Mononuclear cell (primary cell): ENCODE measurements around the gene KCNJ3. TPM values are rescaled to one million over a fixed set of nuclear protein-coding genes. Genes with fewer than 3 reads are reported as not detected.

Experiments used
- H3K27me3 ChIP-seq: 2 replicates; pipeline ENCODE4 v1.6.0; 2011; ENCODE audit warnings: low read length, control low read depth; ENCODE audit not compliant: insufficient read depth
- H3K4me1 ChIP-seq: 2 replicates; pipeline ENCODE4 v1.5.1; 2011; ENCODE audit warnings: mild to moderate bottlenecking, low read length, control low read depth; ENCODE audit not compliant: insufficient read depth
- H3K4me3 ChIP-seq: 2 replicates; pipeline ENCODE4 v1.5.1; 2011; ENCODE audit warnings: mild to moderate bottlenecking, low read length, moderate library complexity
- H3K9me3 ChIP-seq: 2 replicates; pipeline ENCODE4 v1.5.1; 2011; ENCODE audit warnings: low read depth, mild to moderate bottlenecking, control low read depth, low read length
- total RNA-seq: library from RNA; depleted of rRNA; stranded (reverse); fragments of >200 nt; gene quantifications from one replicate; pipeline ENCODE4 v1.2.3, GENCODE V29; 2012

KCNJ3 gene
- total RNA-seq, 1 donor = not detected

DNA sequence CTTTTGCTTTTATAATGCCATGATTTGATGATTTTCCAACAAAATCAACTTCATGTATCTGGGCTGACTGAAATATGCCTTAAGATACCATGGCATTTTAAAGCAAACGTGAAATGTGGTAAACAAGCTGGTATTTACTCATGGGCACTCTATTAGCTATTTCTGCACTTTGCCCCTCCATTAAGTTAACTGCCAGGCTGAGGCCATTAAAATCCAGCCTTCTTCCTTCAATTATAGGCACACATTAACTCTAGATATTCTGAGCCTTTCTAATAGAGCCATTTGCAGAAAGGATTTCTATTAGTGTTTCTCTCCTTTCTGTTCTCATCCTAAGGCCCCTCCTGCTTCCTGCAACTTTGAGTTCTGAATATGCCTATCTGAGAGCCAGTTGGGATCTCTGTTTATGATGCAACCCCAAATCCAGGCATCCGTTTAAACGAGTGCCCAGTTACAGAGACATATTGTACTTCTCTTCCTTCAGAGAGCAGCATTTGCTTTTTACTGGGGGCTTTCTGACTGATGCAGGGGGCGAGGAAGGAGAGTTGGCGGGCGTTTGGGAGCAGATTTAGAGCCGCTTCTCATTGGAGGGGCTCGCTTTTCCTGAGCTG is 1.6 kb upstream of the KCNJ3 start:
- H3K9me3 ChIP-seq = no peaks in the 10 kb centered on the region
- peaks cover 34% of the 10 kb centered on the region for H3K27me3 ChIP-seq

DNA sequence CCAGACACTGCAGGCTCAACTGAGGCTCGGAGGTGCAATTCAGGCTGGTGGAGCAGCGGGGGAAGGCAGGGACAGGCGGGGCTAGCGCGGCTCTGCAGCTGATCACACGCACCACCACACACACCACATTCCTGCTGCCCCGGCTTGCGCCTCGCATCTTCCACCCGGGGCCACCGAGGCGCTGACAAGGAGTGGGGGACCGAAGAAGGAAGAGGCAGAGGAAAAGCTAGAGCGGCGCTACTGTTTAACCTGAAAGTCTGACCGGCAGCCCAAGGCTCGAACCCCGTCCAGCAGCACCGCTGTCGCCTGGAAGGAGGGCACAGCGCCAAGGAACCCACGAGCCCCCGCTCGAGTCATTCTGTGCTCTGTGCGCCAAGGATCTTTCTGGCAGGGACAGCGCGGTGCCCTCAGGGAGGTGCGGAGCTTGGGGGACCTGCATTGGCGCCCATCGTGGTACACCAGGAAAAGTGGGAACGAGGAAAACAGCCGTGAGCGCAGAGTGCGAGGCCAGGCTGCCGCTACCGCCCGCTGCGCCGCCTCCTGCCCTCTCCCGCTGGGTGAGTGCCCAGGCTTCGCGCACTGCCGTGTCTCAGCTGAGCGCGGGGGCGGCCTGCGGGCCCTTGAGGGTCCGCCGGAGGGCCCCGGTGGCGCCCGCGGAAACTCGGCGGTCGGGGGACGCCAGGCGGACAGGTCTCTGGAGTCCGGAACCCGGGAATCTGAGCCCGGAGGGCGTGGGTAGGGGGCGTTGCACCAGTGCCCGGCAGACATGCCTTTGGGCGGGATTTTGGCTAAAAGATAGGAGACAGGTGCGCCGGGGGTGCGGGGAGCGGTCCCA is 860 bp upstream of the KCNJ3 start:
- Histone ChIP-seq H3K4me1 (no peaks in the 10 kb centered on the region), H3K9me3 (no peaks in the 10 kb centered on the region), H3K27me3 (peaks cover 34% of the 10 kb centered on the region), H3K4me3 (no peak overlapping the region)

More for the DNA sequence above, 1.6 kb upstream of the KCNJ3 start:
- Histone ChIP-seq H3K4me3 (no peak overlapping the region), H3K4me1 (no peaks in the 10 kb centered on the region)

DNA sequence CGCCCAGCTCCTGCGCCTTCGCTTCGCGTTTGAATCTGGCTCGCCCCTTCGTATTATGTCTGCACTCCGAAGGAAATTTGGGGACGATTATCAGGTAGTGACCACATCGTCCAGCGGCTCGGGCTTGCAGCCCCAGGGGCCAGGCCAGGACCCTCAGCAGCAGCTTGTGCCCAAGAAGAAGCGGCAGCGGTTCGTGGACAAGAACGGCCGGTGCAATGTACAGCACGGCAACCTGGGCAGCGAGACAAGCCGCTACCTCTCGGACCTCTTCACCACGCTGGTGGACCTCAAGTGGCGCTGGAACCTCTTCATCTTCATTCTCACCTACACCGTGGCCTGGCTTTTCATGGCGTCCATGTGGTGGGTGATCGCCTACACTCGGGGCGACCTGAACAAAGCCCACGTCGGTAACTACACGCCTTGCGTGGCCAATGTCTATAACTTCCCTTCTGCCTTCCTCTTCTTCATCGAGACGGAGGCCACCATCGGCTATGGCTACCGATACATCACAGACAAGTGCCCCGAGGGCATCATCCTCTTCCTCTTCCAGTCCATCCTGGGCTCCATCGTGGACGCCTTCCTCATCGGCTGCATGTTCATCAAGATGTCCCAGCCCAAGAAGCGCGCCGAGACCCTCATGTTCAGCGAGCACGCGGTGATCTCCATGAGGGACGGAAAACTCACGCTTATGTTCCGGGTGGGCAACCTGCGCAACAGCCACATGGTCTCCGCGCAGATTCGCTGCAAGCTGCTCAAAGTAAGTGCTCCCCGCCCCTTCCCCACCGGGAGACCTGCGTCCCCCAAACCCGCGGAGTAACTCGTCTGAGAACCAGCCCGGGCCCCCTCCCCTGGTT is 453 bp downstream of the KCNJ3 start:
- H3K4me3 ChIP-seq = no peak overlapping the region
- H3K9me3 ChIP-seq = no peaks in the 10 kb centered on the region
- no peaks in the 10 kb centered on the region for H3K4me1 ChIP-seq

DNA sequence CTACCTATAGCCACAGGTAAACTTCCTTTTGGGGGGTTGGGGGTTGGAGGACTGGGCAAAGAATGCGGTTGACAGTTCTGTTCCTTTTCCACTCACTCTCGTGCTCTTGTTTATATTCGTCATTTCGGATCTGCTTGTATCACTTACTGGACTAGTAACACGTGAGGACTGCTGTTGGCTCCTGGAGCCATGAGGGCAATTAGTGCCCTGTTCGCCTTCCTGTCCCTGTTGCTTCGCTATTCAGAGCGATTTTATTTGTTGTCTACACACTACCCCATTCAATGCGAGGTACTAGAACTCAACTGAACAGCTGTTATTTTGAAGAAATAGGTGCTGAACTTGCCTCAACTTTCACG is 1.1 kb downstream of the KCNJ3 start:
- H3K4me3 ChIP-seq = no peak overlapping the region
- H3K4me1 ChIP-seq = no peaks in the 10 kb centered on the region
- peaks cover 34% of the 10 kb centered on the region for H3K27me3 ChIP-seq
- no peaks in the 10 kb centered on the region for H3K9me3 ChIP-seq

More for the DNA sequence above, 453 bp downstream of the KCNJ3 start:
- peaks cover 34% of the 10 kb centered on the region for H3K27me3 ChIP-seq

DNA sequence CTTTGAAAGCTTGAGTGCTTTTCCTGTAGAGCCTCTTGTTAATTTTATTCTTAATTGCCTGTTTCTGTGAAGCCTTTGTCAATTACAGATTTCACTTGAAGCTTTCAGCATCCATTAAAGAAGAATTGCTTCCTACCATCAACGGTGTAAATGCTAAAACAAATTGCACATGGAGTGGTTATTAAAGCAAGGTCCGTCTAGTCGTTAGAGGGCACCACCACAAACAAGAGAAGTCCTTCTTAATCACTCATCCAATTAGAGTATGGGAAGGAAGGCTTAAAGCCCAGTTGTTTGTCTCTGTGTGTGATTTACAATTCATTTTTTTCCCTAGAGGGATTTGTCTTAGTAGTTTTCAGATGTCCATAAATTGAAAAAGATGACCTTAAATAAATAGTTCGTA is 1.6 kb downstream of the KCNJ3 start:
- H3K27me3 ChIP-seq = peaks cover 34% of the 10 kb centered on the region
- H3K9me3 ChIP-seq = no peaks in the 10 kb centered on the region
- no peak overlapping the region for H3K4me3 ChIP-seq
- H3K4me1 ChIP-seq = no peaks in the 10 kb centered on the region

DNA sequence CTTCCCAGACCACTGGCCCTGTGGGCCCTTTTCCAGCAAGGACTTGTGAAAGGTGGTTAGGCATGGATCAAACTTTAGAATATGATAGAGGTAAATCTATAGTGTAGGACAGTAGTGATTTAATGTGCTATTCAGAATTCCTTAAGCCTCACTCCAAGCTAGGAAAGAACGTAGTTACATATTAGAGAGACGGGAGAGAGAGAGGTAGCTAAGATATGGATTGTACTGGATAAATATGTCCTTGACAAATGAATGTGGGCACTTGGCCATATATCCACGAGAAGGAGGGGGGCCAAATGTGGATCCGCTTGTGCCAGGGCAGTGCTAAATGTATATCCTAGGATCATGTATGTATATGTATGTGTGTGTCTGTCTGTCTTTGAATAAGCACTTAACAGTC is 6.5 kb downstream of the KCNJ3 start:
- no peak overlapping the region for H3K4me3 ChIP-seq

DNA sequence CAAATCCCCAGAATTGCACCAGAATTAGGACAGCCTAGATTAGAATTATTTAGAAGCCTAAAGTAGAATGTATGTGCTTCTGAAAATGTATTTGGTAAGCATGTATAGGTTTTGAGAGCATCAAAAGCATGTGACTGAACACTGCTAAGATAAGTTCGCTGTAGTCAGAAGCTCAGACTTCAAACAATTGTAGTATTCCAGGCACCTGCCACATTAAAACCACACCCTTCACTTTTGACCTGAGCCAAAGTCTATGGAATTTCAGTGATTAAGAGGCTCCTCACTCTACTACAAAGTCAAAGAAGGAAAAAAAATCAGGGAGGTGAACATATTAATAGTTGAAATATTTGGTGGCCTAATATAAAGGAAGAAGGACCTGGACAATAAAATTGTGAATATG is 8.2 kb downstream of the KCNJ3 start:
- no peak overlapping the region for H3K4me3 ChIP-seq
- no peaks in the 10 kb centered on the region for H3K4me1 ChIP-seq
- H3K27me3 ChIP-seq = no peaks in the 10 kb centered on the region
- H3K9me3 ChIP-seq = no peaks in the 10 kb centered on the region

More for the DNA sequence above, 6.5 kb downstream of the KCNJ3 start:
- Histone ChIP-seq H3K9me3 (no peaks in the 10 kb centered on the region), H3K4me1 (no peaks in the 10 kb centered on the region), H3K27me3 (peaks cover 3% of the 10 kb centered on the region)

DNA sequence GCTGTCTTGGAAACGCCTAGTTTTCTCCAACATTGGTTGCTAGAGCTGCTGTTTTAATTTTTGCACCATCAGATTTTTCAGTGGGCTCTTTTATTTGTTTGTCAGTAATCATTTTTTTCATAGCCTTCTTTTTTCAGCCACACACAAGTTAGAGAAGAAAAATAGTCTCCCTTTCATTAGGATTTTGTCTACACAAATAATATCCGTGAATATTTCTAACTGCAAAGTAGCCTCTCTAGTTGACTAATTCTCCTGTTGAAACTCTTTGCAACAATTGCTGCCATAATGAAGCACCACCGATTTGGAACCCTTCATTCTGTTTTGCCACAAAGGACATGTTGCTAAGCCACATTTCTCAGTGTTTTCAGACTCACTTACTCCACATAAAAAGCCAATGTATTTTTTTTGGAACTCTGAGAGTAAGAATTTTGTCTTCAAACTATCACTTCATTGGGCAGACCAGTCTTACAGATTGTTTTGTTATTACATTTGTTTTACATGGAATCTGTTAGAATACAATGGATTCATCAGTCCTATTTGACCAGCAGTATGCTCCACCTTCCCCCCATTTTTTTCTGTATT is 9.6 kb downstream of the KCNJ3 start:
- no peak overlapping the region for H3K4me3 ChIP-seq
- H3K9me3 ChIP-seq = no peaks in the 10 kb centered on the region
- H3K27me3 ChIP-seq = no peaks in the 10 kb centered on the region

DNA sequence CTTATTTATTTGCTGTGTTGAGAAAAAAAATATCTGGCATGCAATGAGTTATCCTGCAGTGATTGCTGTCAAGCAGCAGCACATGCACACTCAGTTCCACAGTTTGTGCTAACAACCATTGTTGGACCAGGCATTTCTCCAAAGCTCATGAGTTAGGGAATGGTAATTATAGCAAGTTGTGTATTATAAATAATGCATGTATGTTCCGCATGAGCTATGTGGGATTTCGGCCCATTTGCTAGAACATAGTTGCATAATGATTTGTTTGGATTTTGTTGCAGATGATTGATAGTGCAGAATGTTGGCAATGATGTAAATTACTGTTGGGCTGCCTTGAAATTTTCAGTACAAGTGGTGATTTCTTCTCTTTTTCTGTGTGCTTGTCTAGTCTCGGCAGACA is 10.7 kb downstream of the KCNJ3 start:
- Histone ChIP-seq H3K4me3 (no peak overlapping the region), H3K4me1 (no peaks in the 10 kb centered on the region), H3K9me3 (no peaks in the 10 kb centered on the region)

More for the DNA sequence above, 9.6 kb downstream of the KCNJ3 start:
- H3K4me1 ChIP-seq = no peaks in the 10 kb centered on the region

DNA sequence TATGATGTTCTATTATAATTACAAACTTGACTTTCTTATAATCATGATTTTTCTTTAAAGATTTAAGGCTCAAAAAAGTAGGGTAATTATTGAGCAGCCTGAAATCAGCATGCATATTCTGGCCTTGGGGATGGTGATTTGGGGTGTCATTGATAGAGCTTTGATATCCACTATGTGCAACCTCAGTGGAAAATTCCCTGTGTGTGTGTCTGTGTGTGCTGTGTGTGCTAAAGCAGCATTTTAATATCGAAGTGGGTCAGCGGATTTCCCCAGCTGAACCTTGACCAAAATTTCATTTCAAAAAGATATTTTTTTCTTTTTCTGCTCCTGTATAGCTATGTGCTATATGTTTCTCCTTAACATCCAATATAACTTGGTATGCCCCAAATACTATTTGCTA is 11.6 kb downstream of the KCNJ3 start:
- Histone ChIP-seq H3K4me3 (no peak overlapping the region), H3K4me1 (no peaks in the 10 kb centered on the region), H3K9me3 (no peaks in the 10 kb centered on the region), H3K27me3 (no peaks in the 10 kb centered on the region)

More for the DNA sequence above, 10.7 kb downstream of the KCNJ3 start:
- no peaks in the 10 kb centered on the region for H3K27me3 ChIP-seq

DNA sequence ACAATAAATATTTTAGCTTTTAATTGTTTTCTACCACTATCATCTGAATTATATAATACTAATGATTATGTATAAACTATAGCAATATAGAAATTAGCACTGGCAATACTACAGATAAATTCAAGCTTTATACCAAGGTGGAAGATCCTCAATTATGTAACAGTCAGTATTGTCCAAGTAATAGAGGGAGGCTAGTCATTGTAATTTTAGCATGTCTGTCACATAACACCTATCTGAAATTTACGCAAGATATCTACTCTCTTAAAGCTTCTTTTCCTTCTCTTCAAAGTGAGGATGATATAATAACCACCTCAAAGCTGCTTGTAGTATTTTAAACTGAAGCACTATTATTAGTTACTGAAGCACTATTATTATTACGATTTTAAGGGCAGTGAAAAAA is 12.2 kb downstream of the KCNJ3 start:
- H3K27me3 ChIP-seq = no peaks in the 10 kb centered on the region
- H3K4me3 ChIP-seq = no peak overlapping the region
- no peaks in the 10 kb centered on the region for H3K9me3 ChIP-seq
- H3K4me1 ChIP-seq = no peaks in the 10 kb centered on the region

DNA sequence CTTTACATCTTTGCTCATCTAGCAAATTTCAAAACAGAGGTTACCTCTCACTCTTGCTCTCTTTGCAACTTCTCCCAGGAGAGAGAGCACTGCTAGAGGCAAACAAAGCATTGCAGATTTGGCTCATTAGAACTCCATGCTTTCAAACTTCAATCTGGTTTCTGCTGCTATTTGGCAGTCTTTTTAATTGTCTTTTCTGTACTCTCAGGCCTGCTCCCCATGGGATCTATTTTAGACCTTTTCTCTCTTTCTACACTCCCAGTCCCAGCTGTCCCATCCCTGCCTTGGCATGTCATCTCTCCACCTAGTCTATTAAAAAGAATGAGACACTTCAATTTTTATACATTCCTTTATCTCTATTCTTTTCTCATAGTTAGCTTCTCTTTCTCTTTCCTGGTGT is 15.2 kb downstream of the KCNJ3 start:
- Histone ChIP-seq H3K27me3 (no peaks in the 10 kb centered on the region), H3K4me1 (no peaks in the 10 kb centered on the region), H3K4me3 (no peak overlapping the region), H3K9me3 (no peaks in the 10 kb centered on the region)

DNA sequence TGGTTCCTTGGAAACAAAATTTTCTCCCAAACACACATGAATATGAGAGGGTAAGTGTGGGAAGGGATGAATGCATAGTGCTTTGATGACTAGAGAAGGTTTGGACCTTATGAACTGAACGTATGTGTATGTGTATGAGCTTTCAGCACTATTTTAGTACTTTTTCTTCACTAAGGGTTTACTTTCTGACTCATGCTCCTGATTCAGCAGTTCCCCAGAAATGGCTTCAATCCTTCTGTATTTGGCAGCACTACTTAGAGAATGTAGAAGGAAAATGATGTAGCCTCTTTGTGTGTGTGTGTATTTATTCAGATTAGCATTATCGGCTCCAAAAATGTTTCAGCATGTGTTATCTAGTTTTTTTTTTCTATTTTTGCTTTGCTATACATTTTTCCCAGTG is 22.2 kb downstream of the KCNJ3 start:
- Histone ChIP-seq H3K4me1 (no peaks in the 10 kb centered on the region), H3K4me3 (no peak overlapping the region), H3K9me3 (no peaks in the 10 kb centered on the region), H3K27me3 (no peaks in the 10 kb centered on the region)

DNA sequence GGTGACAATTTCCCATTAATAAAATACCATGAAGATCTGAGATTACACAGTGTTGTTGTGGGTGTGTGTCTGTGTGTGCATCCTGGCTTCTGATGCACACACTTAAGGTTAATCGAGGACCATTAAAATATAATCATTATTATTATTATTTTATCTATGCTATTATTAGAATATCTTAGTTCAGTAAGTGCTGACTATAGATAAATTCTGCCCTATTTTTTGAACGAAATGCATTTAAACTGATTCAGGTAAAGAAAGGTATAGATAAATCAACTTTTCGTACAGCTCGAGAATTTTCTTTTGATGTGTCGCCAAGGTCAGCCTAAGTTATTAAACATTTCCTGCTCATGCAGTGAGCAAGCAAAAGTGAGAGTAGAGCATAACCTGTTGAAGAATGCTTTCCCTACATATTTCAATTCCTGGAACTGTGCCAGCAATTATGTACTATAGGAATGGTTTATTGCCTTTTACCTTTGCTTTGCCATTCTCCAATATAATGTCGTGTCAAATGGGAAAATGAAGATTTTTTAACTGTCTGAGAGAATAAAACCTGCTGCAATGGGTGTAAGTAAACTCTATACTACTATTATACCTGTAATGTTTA is 25.8 kb downstream of the KCNJ3 start:
- Histone ChIP-seq H3K4me3 (no peak overlapping the region), H3K27me3 (no peaks in the 10 kb centered on the region), H3K4me1 (no peaks in the 10 kb centered on the region), H3K9me3 (no peaks in the 10 kb centered on the region)
